IMR-90 (cell line): ENCODE results near the gene LPCAT4. TPM values are rescaled to one million over a fixed set of nuclear protein-coding genes. Genes with fewer than 3 reads are reported as not detected.

ENCODE experiments used
- ATAC-seq: fragments of 200-7000 bp; cut with Tn5 transposase; 2 replicates; pipeline ENCODE4 v1.9.1; 2020; ENCODE audit warnings: low read depth, mild to moderate bottlenecking, moderate library complexity
- BruUV-seq: library from RNA; stranded (reverse); fragments of 400-500 nt; replicated peaks from 2 replicates; lab custom pipeline; 2021; lab: Mats Ljungman, UMichigan
- CTCF ChIA-PET: fragments of 300-600 bp; formaldehyde crosslinking; extraction: SDS; loops from one replicate; lab custom pipeline; 2021; ENCODE audit warnings: antibody characterized with exemption; lab: Yijun Ruan, JAX
- POLR2A ChIA-PET: fragments of 300-600 bp; sonication (Branson Sonifier 250); formaldehyde crosslinking; loops from one replicate; lab custom pipeline; 2022; ENCODE audit warnings: antibody characterized with exemption; ENCODE audit not compliant: unreplicated experiment; lab: Charles Lee
- DNase-seq: peaks from one replicate; pipeline ENCODE4 v3.0.0; 2013
- H2AFZ ChIP-seq: replicated peaks from 2 replicates; pipeline ENCODE3; 2013; ENCODE audit warnings: low read length, mild to moderate bottlenecking; ENCODE audit not compliant: poor library complexity
- H2AK5ac ChIP-seq: 2 replicates; pipeline ENCODE4 v1.6.1; 2013; ENCODE audit warnings: low read depth, low read length, inconsistent platforms
- H2AK9ac ChIP-seq: replicated peaks from 2 replicates; pipeline ENCODE3; 2013; ENCODE audit warnings: mild to moderate bottlenecking, low read depth, low read length, moderate library complexity; ENCODE audit not compliant: poor library complexity
- H2BK120ac ChIP-seq: 2 replicates; pipeline ENCODE4 v1.6.1; 2013; ENCODE audit warnings: low read depth, low read length, inconsistent platforms
- H2BK15ac ChIP-seq: 3 replicates; pipeline ENCODE4 v1.6.1; 2013; ENCODE audit warnings: low read depth, low read length, inconsistent platforms
- H2BK20ac ChIP-seq: 2 replicates; pipeline ENCODE4 v1.6.1; 2013; ENCODE audit warnings: low read depth, mild to moderate bottlenecking, inconsistent platforms, low read length, moderate library complexity
- H2BK5ac ChIP-seq: 2 replicates; pipeline ENCODE4 v1.6.1; 2013; ENCODE audit warnings: mild to moderate bottlenecking, low read depth, low read length, inconsistent platforms; ENCODE audit not compliant: poor library complexity, severe bottlenecking
- H3K14ac ChIP-seq: replicated peaks from 2 replicates; pipeline ENCODE4 v1.6.1; 2013; ENCODE audit warnings: low read depth, low read length, inconsistent platforms
- H3K18ac ChIP-seq: 2 replicates; pipeline ENCODE4 v1.6.1; 2013; ENCODE audit warnings: low read depth, low read length, control low read depth
- H3K23ac ChIP-seq: 2 replicates; pipeline ENCODE4 v1.6.1; 2013; ENCODE audit warnings: low read depth, low read length, inconsistent platforms
- H3K27ac ChIP-seq: 2 replicates; pipeline ENCODE4 v1.5.1; 2013; ENCODE audit warnings: mild to moderate bottlenecking, control low read depth, low read length; ENCODE audit not compliant: insufficient read depth
- H3K27me3 ChIP-seq: 2 replicates; pipeline ENCODE4 v1.6.1; 2013; ENCODE audit warnings: low read length; ENCODE audit not compliant: control insufficient read depth, insufficient read depth
- H3K36me3 ChIP-seq: 2 replicates; pipeline ENCODE4 v1.6.1; 2013; ENCODE audit warnings: low read length, mixed read lengths; ENCODE audit not compliant: control insufficient read depth, insufficient read depth
- H3K4ac ChIP-seq: 2 replicates; pipeline ENCODE4 v1.6.1; 2013; ENCODE audit warnings: low read depth, low read length, inconsistent platforms
- H3K4me1 ChIP-seq: 2 replicates; pipeline ENCODE4 v1.6.1; 2013; ENCODE audit warnings: low read length, mixed read lengths; ENCODE audit not compliant: control insufficient read depth, insufficient read depth
- H3K4me2 ChIP-seq: 2 replicates; pipeline ENCODE4 v1.6.1; 2013; ENCODE audit warnings: low read depth, mild to moderate bottlenecking, control low read depth, low read length, moderate library complexity
- H3K4me3 ChIP-seq: 2 replicates; pipeline ENCODE4 v1.5.1; 2013; ENCODE audit warnings: low read depth, mild to moderate bottlenecking, control low read depth, low read length, moderate library complexity; ENCODE audit not compliant: insufficient read depth
- H3K56ac ChIP-seq: 2 replicates; pipeline ENCODE4 v1.6.1; 2013; ENCODE audit warnings: low read length, inconsistent platforms; ENCODE audit not compliant: insufficient read depth; ENCODE audit errors: extremely low read depth
- H3K79me1 ChIP-seq, 2 experiments: 2 replicates each; pipeline ENCODE4 v1.6.1; 2013; ENCODE audit warnings: low read length in 2 of 2, inconsistent platforms in 1 of 2, low read depth in 1 of 2
- H3K9ac ChIP-seq: 2 replicates; pipeline ENCODE4 v1.6.1; 2013; ENCODE audit warnings: low read depth, low read length, control low read depth
- H3K9me1 ChIP-seq: 2 replicates; pipeline ENCODE4 v1.6.1; 2013; ENCODE audit warnings: low read length, inconsistent platforms; ENCODE audit not compliant: insufficient read depth
- H3K9me3 ChIP-seq: 2 replicates; pipeline ENCODE4 v1.6.1; 2013; ENCODE audit warnings: low read length; ENCODE audit not compliant: control insufficient read depth, insufficient read depth
- H4K20me1 ChIP-seq: 2 replicates; pipeline ENCODE4 v1.6.1; 2013; ENCODE audit warnings: low read length, inconsistent platforms; ENCODE audit not compliant: insufficient read depth
- H4K5ac ChIP-seq: 2 replicates; pipeline ENCODE4 v1.6.1; 2013; ENCODE audit warnings: mild to moderate bottlenecking, low read depth, low read length, control low read depth
- H4K8ac ChIP-seq, 2 experiments: 2 replicates each; pipeline ENCODE4 v1.6.1; 2013; ENCODE audit warnings: low read depth in 2 of 2, low read length in 2 of 2, control low read depth in 1 of 2, inconsistent platforms in 1 of 2
- H4K91ac ChIP-seq: 2 replicates; pipeline ENCODE4 v1.6.1; 2013; ENCODE audit warnings: low read depth, low read length, inconsistent platforms; ENCODE audit not compliant: insufficient read depth
- BHLHE40 ChIP-seq: fragments of 150-350 bp; IDR thresholded peaks from 2 replicates; pipeline ENCODE4 v1.6.1; 2016; ENCODE audit warnings: mild to moderate bottlenecking, low read depth, low read length
- CEBPB ChIP-seq: IDR thresholded peaks from 2 replicates; pipeline ENCODE4 v1.6.1; 2012; ENCODE audit warnings: low read depth, low read length, improper control_type of control experiment
- POLR2A ChIP-seq: IDR thresholded peaks from 2 replicates; pipeline ENCODE4 v1.6.1; 2012; ENCODE audit warnings: mild to moderate bottlenecking, low read depth, low read length
- RAD21 ChIP-seq: IDR thresholded peaks from 2 replicates; pipeline ENCODE4 v1.6.1; 2012; ENCODE audit warnings: low read length, improper control_type of control experiment
- WGBS, 2 experiments: methylation state at CpG; one replicate each; pipeline versions ENCODE4 v1.1.5 to v1.1.7; 2013; ENCODE audit warnings: missing lambda C conversion rate in 2 of 2; ENCODE audit not compliant: insufficient read length in 1 of 2; ENCODE audit errors: extremely low coverage in 2 of 2; 5-methylcytosine and 5-hydroxymethylcytosine counted together
- dilution Hi-C: fragments of 300-500 bp; cut with HindIII; formaldehyde crosslinking; loops from one replicate; pipeline ENCODE4 v1.14.3; 2018; ENCODE audit warnings: low sequenced_read_pairs; ENCODE audit not compliant: unreplicated experiment
- in situ Hi-C: fragments of 300-500 bp; cut with MboI; formaldehyde crosslinking; loops from 3 replicates; pipeline ENCODE4 v1.14.3; 2019; ENCODE audit warnings: low sequenced_read_pairs, inconsistent platforms, mixed read lengths
- intact Hi-C: fragments of 100-400 bp; cut with micrococcal nuclease; formaldehyde crosslinking; loops from 2 replicates; pipeline ENCODE4 v1.10.0; 2022
- polyA plus RNA-seq, 3 experiments: library from polyadenylated mRNA; depleted of rRNA; stranded (reverse); fragments of >200 nt; gene quantifications; 2 replicates each; pipeline ENCODE4 v1.2.3, GENCODE V29; 2012; ENCODE audit warnings: low replicate concordance in 1 of 3
- total RNA-seq: library from RNA; depleted of rRNA; stranded (reverse); fragments of >200 nt; gene quantifications from 2 replicates; pipeline ENCODE4 v1.2.3, GENCODE V29; 2012
- TF ChIP-seq, protein P1 (sequence below): fragments of 150-350 bp; IDR thresholded peaks from 2 replicates; pipeline ENCODE4 v1.6.1; 2017; ENCODE audit warnings: mild to moderate bottlenecking, antibody characterized with exemption, low read length, low read depth
- TF ChIP-seq, protein P2 (sequence below): conservative IDR thresholded peaks from 2 replicates; pipeline ENCODE4 v1.5.1; 2012; ENCODE audit warnings: mild to moderate bottlenecking, low read depth, low read length, improper control_type of control experiment

The LPCAT4 gene
- total and polyA plus RNA-seq, 2 of the 4 experiments (the other 2 are of a cell fraction), result 3.8 to 44.4 TPM

DNA sequence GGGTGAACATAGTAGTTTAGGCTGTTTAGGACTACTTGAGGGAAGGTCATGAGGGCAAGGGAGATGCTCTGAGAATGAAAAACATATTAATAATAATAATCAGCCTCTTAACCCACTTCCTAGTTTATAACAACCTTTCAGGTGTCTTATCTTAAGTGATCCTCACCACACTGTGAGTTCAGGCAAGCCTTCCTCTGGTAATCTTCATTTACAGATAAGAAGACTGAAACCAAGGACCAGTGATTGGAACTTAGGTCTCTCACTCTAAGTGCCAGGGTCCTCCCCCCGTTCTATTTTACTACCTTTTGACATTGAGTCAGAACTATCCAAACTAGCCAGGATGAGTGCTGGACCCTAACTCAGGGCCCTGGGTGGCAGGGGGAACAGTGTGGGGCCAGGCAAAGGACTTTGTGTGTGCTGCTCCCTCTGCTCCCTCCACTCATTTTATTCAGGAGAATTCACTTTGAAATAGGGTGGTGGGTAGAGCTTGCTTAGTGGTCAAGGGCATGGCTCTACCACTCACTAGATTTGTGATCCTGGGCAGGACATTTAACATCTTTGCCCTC is 18.2 kb downstream of the LPCAT4 start:
- no peaks in the 10 kb centered on the region for H3K4me1 ChIP-seq
- no peak for ATAC-seq
- H3K4ac ChIP-seq, result no peak overlapping the region
- dilution Hi-C loops (no loop called here), intact Hi-C loops (no loop called here), in situ Hi-C loops (loop anchor here (5.0 kb wide), 1 partner anchor 233 kb away; the partner anchor contains the start of gene GOLGA8B)
- H3K9me3 ChIP-seq, result no peaks in the 10 kb centered on the region
- TF ChIP-seq CEBPB (no peak), RAD21 (no peak), BHLHE40 (no peak), POLR2A (no peak)
- TF ChIP-seq, protein P1, sequence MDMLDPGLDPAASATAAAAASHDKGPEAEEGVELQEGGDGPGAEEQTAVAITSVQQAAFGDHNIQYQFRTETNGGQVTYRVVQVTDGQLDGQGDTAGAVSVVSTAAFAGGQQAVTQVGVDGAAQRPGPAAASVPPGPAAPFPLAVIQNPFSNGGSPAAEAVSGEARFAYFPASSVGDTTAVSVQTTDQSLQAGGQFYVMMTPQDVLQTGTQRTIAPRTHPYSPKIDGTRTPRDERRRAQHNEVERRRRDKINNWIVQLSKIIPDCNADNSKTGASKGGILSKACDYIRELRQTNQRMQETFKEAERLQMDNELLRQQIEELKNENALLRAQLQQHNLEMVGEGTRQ, result no peak
- TF ChIP-seq, protein P2, sequence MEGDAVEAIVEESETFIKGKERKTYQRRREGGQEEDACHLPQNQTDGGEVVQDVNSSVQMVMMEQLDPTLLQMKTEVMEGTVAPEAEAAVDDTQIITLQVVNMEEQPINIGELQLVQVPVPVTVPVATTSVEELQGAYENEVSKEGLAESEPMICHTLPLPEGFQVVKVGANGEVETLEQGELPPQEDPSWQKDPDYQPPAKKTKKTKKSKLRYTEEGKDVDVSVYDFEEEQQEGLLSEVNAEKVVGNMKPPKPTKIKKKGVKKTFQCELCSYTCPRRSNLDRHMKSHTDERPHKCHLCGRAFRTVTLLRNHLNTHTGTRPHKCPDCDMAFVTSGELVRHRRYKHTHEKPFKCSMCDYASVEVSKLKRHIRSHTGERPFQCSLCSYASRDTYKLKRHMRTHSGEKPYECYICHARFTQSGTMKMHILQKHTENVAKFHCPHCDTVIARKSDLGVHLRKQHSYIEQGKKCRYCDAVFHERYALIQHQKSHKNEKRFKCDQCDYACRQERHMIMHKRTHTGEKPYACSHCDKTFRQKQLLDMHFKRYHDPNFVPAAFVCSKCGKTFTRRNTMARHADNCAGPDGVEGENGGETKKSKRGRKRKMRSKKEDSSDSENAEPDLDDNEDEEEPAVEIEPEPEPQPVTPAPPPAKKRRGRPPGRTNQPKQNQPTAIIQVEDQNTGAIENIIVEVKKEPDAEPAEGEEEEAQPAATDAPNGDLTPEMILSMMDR, result no peak
- no peak for DNase-seq
- H2AK9ac ChIP-seq, result no peak overlapping the region
- no peaks in the 10 kb centered on the region for H3K79me1 ChIP-seq
- H3K9me1 ChIP-seq, result no peaks in the 10 kb centered on the region
- no TSS peak for BruUV-seq
- no peak overlapping the region for H4K91ac ChIP-seq
- H3K36me3 ChIP-seq, result no peaks in the 10 kb centered on the region
- H2BK5ac ChIP-seq, result no peak overlapping the region
- H3K14ac ChIP-seq, result no peak overlapping the region
- H3K23ac ChIP-seq, result no peak overlapping the region
- no peaks in the 10 kb centered on the region for H3K27me3 ChIP-seq
- no peak overlapping the region for H3K18ac ChIP-seq
- H2BK120ac ChIP-seq, result no peak overlapping the region
- no CpG with 5 or more reads among the region's 1 CpG for WGBS, 2 experiments
- no peak overlapping the region for H2AK5ac ChIP-seq
- no peaks in the 10 kb centered on the region; the same call in 1 of the 2 replicates for H4K20me1 ChIP-seq
- no peak overlapping the region for H4K8ac ChIP-seq
- no peak overlapping the region for H3K4me2 ChIP-seq
- CTCF ChIA-PET, result no interaction called here
- H3K56ac ChIP-seq, result no peak overlapping the region
- H3K9ac ChIP-seq, result no peak overlapping the region
- H3K27ac ChIP-seq, result no peak overlapping the region
- no peak overlapping the region for H2BK15ac ChIP-seq
- H2BK20ac ChIP-seq, result no peak overlapping the region
- H3K4me3 ChIP-seq, result no peak overlapping the region
- POLR2A ChIA-PET, result no interaction called here
- no peak overlapping the region for H4K5ac ChIP-seq
- H2AFZ ChIP-seq, result no peak overlapping the region
